Measurements from ENCODE around the gene LYPLAL1.

GRCh38 chr1:219126377-219126776, 47.3 kb upstream of the LYPLAL1 start:
- TF ChIP-seq CTCF (IDR thresholded peaks at IDR 0.05) (no peak), POLR2A (IDR thresholded peaks at IDR 0.05) (no peak)

Measured in heart left ventricle (tissue), 13 donors.